ENCODE results near the gene CYB561D2. TPM values are rescaled to one million over a fixed set of nuclear protein-coding genes. Genes with fewer than 3 reads are reported as not detected.

CYB561D2 gene
- total and polyA plus RNA-seq, 9 of the 15 experiments (the other 6 are each of a cell fraction or from before 2014, with no cell fraction given), result 4.2 to 16.6 (median 9.4) TPM

DNA sequence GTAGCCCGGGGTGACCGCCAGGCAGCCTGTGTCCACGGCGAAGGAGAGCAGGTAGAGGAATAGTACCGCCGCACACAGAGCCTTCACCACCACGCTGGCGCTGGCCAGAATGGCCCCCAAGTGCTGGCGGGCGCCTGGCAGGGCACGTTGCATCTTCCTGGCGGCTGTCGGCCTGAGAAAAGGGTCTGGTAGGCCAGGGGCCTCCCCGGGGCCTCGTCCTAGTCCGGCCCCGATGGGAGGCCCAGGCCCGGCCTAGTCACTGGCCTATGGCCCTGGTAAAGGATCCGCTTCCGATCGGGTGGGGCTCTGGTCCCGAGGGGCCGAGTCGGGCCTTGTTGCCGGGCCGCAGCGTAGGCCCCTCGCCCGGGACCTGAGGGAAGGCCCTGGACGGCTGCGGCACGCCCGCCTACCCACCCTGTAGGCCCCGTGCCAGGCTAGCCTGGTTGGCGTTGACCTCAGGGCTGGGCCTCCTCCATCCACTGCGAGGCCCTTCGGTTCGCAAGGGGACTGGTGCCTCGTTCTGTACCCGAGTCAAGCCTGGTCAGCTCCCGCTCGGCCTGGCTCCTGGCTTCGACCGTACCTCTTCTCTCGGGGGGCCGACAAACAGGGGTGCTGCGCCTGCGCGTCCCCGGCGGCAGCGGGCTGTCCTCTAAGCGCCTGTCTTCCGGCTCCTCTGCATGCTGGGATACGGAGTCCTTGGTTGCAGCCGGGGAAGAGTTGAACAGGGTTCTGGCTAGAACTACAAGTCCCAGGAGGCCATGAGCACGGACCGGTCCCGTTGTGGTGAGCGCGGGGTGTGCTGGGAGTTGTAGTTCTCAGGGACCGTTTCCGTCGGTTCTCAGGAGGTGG, 8.5 kb downstream of the CYB561D2 start, which contains the start of gene TMEM115 (continued):
- TF ChIP-seq STAG1 (CRISPR knock-in tag; IDR thresholded peaks at IDR 0.05; ENCODE audit: borderline replicate concordance) (no peak), ZNF232 (CRISPR knock-in tag; IDR thresholded peaks at IDR 0.05) (no peak), FOXK1 (CRISPR knock-in tag; IDR thresholded peaks at IDR 0.05; ENCODE audit: borderline replicate concordance) (no peak), GABPB1 (CRISPR knock-in tag; IDR thresholded peaks at IDR 0.05) (peak; percentile 92), NFE2L1 (tag; IDR thresholded peaks at IDR 0.05; ENCODE audit: borderline replicate concordance, low read depth) (no peak), NFYB (IDR thresholded peaks at IDR 0.05; ENCODE audit: extremely low read depth, insufficient read length) (no peak), XRCC5 (IDR thresholded peaks at IDR 0.05; ENCODE audit: low read depth, low read length) (no peak), ZNF212 (CRISPR knock-in tag; IDR thresholded peaks at IDR 0.05) (no peak), ZNF282 (CRISPR knock-in tag; IDR thresholded peaks at IDR 0.05) (no peak), HMGN3 (IDR thresholded peaks at IDR 0.05; ENCODE audit: borderline replicate concordance, extremely low read depth, insufficient read length, low read depth, low read length) (no peak), DMBX1 (CRISPR knock-in tag; IDR thresholded peaks at IDR 0.05; ENCODE audit: borderline replicate concordance) (peak; percentile 37; the same call in 1 of the 2 replicates), SRSF1 (IDR thresholded peaks at IDR 0.05; ENCODE audit: low read depth, low read length) (no peak), POLR2H (tag; IDR thresholded peaks at IDR 0.05; ENCODE audit: low read depth) (no peak), TEAD2 (tag; IDR thresholded peaks at IDR 0.05) (no peak), FOS (IDR thresholded peaks at IDR 0.05; ENCODE audit: extremely low read depth, insufficient read length) (no peak), CTBP1 (IDR thresholded peaks at IDR 0.05; ENCODE audit: borderline replicate concordance) (0 out of 2 replicates have a peak, but pooled peaks have one; percentile 38)
- TF ChIP-seq, protein P1, sequence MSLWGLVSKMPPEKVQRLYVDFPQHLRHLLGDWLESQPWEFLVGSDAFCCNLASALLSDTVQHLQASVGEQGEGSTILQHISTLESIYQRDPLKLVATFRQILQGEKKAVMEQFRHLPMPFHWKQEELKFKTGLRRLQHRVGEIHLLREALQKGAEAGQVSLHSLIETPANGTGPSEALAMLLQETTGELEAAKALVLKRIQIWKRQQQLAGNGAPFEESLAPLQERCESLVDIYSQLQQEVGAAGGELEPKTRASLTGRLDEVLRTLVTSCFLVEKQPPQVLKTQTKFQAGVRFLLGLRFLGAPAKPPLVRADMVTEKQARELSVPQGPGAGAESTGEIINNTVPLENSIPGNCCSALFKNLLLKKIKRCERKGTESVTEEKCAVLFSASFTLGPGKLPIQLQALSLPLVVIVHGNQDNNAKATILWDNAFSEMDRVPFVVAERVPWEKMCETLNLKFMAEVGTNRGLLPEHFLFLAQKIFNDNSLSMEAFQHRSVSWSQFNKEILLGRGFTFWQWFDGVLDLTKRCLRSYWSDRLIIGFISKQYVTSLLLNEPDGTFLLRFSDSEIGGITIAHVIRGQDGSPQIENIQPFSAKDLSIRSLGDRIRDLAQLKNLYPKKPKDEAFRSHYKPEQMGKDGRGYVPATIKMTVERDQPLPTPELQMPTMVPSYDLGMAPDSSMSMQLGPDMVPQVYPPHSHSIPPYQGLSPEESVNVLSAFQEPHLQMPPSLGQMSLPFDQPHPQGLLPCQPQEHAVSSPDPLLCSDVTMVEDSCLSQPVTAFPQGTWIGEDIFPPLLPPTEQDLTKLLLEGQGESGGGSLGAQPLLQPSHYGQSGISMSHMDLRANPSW (CRISPR knock-in tag; IDR thresholded peaks at IDR 0.05), result no peak
- TF ChIP-seq, protein P2, sequence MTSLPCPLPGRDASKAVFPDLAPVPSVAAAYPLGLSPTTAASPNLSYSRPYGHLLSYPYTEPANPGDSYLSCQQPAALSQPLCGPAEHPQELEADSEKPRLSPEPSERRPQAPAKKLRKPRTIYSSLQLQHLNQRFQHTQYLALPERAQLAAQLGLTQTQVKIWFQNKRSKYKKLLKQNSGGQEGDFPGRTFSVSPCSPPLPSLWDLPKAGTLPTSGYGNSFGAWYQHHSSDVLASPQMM (CRISPR knock-in tag; IDR thresholded peaks at IDR 0.05), result no peak
- TF ChIP-seq, protein P3, sequence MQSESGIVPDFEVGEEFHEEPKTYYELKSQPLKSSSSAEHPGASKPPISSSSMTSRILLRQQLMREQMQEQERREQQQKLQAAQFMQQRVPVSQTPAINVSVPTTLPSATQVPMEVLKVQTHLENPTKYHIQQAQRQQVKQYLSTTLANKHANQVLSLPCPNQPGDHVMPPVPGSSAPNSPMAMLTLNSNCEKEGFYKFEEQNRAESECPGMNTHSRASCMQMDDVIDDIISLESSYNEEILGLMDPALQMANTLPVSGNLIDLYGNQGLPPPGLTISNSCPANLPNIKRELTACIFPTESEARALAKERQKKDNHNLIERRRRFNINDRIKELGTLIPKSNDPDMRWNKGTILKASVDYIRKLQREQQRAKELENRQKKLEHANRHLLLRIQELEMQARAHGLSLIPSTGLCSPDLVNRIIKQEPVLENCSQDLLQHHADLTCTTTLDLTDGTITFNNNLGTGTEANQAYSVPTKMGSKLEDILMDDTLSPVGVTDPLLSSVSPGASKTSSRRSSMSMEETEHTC (IDR thresholded peaks at IDR 0.05), result no peak
- TF ChIP-seq, protein P4, sequence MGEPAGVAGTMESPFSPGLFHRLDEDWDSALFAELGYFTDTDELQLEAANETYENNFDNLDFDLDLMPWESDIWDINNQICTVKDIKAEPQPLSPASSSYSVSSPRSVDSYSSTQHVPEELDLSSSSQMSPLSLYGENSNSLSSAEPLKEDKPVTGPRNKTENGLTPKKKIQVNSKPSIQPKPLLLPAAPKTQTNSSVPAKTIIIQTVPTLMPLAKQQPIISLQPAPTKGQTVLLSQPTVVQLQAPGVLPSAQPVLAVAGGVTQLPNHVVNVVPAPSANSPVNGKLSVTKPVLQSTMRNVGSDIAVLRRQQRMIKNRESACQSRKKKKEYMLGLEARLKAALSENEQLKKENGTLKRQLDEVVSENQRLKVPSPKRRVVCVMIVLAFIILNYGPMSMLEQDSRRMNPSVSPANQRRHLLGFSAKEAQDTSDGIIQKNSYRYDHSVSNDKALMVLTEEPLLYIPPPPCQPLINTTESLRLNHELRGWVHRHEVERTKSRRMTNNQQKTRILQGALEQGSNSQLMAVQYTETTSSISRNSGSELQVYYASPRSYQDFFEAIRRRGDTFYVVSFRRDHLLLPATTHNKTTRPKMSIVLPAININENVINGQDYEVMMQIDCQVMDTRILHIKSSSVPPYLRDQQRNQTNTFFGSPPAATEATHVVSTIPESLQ (CRISPR knock-in tag; IDR thresholded peaks at IDR 0.05), result no peak
